Glomerular visceral epithelial cell (primary cell): ENCODE results near the gene CFAP43.

ENCODE experiments used
- DNase-seq: peaks from one replicate; pipeline ENCODE4 v3.0.0-alpha.2; 2016; ENCODE audit errors: extremely low spot score

CFAP43 gene

GRCh38 chr10:104231784-104232612 is at the start of gene CFAP43:
CFAP43 (minus strand) TSS chr10:104232364; CDS start chr10:104232246, 118 bp downstream.
- DNase-seq: peak; percentile 97

- DNase-seq: no peak
These were observed 49.5 kb upstream of the CFAP43 start for GRCh38 chr10:104281694-104282093.

GRCh38 chr10:104279550-104280259 is 47.5 kb upstream of the CFAP43 start:
- no peak for DNase-seq

- DNase-seq: no peak
These were observed 45.6 kb upstream of the CFAP43 start for GRCh38 chr10:104277785-104278184.

GRCh38 chr10:104276192-104276591 is 44.0 kb upstream of the CFAP43 start:
- no peak for DNase-seq

GRCh38 chr10:104274762-104275721 is 42.9 kb upstream of the CFAP43 start:
- DNase-seq: peak; percentile 54

GRCh38 chr10:104273899-104274575 is 41.9 kb upstream of the CFAP43 start:
- DNase-seq: no peak

- DNase-seq: no peak
These were observed 41.1 kb upstream of the CFAP43 start for GRCh38 chr10:104273286-104273685.

- DNase-seq: peak; percentile 99
These were observed 36.8 kb upstream of the CFAP43 start, which contains the start of gene GSTO2 for GRCh38 chr10:104268713-104269645. GSTO2 (plus strand) TSS chr10:104269184; CDS start chr10:104274916, 5,732 bp downstream.

GRCh38 chr10:104268405-104268712 is 36.2 kb upstream of the CFAP43 start:
- DNase-seq: no peak

- DNase-seq: no peak
These were observed 35.7 kb upstream of the CFAP43 start for GRCh38 chr10:104267721-104268404.

GRCh38 chr10:104264783-104265182 is 32.6 kb upstream of the CFAP43 start:
- no peak for DNase-seq

- DNase-seq: no peak
These were observed 29.9 kb upstream of the CFAP43 start for GRCh38 chr10:104262055-104262454.

GRCh38 chr10:104260775-104261115 is 28.6 kb upstream of the CFAP43 start:
- no peak for DNase-seq

GRCh38 chr10:104259999-104260774 is 28.0 kb upstream of the CFAP43 start:
- DNase-seq: no peak

- no peak for DNase-seq
These were observed 27.3 kb upstream of the CFAP43 start for GRCh38 chr10:104259456-104259855.

GRCh38 chr10:104258209-104258608 is 26.0 kb upstream of the CFAP43 start:
- DNase-seq: no peak

- no peak for DNase-seq
These were observed 25.1 kb upstream of the CFAP43 start for GRCh38 chr10:104257235-104257634.
